ENCODE measurements around the gene PLVAP. TPM values are rescaled to one million over a fixed set of nuclear protein-coding genes. Genes with fewer than 3 reads are reported as not detected.

PLVAP gene
- total and polyA plus RNA-seq, 9 of the 15 experiments (the other 6 are each of a cell fraction or from before 2014, with no cell fraction given) = 0.09 to 0.84 (median 0.51) TPM; not detected in 4

- TF ChIP-seq L3MBTL2 (IDR thresholded peaks at IDR 0.05) (no peak), ZNF217 (CRISPR knock-in tag; IDR thresholded peaks at IDR 0.05) (no peak)
Measured at GRCh38 chr19:17326595-17326966, 50.6 kb downstream of the PLVAP start (continued).

DNA sequence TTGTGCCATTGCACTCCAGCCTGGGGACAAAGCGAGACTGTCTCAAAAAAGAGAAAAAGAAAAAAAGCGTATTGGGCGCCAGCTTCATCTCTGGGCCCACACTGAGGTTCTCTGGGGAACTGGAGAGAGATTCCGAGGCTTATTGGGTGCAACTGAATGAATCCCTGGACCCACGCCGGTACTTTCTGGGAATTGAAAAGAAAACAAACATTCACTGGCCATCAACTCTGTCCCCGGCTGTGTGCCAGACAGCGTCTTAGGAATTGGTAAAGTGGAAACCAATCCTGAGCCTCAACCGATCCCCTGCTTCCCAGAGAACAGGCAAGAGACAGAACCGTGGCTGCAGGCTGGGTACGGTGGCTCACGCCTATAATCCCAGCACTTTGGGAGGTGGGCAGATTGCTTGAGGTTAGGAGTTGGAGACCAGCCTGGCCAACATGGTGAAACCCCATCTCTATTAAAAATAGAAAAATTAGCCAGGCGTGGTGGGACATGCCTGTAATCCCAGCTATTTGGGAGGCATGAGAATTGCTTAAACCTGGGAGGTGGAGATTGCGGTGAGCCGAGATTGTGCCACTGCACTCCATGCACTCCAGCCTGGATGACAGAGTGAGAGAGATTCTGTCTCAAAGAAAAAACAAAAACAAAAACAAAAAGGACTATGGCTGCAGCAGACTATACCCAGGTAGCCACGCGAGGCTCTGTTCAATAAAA, 51.1 kb downstream of the PLVAP start:
- POLR2A ChIA-PET = interaction anchor here (0.6 to 6.9 kb wide), 4 partner anchors 8 to 63 kb away, joined by 3 to 41 read pairs (median 8); partner anchors contain the start of genes ANO8 and DDA1
- H3K4me3 ChIP-seq = no peak overlapping the region
- H4K20me1 ChIP-seq (replicated peaks; ENCODE audit: control insufficient read depth, insufficient read depth, low read length) = no peaks in the 10 kb centered on the region; the same call in 1 of the 2 replicates
- H3K27me3 ChIP-seq (ENCODE audit: control insufficient read depth in 2 of 2, insufficient read depth in 2 of 2, low read length in 2 of 2) = no peaks in the 10 kb centered on the region
- H2AFZ ChIP-seq (ENCODE audit: low read depth, low read length) = no peak overlapping the region
- peaks cover 4% of the 10 kb centered on the region for H3K9me1 ChIP-seq (ENCODE audit: control insufficient read depth, insufficient read depth, low read length)
- TF ChIP-seq BCLAF1 (IDR thresholded peaks at IDR 0.05; ENCODE audit: borderline replicate concordance in 1 of 2, control insufficient read depth in 1 of 2, low read depth in 2 of 2, low read length in 1 of 2) = no peak
- TF ChIP-seq, protein P1, sequence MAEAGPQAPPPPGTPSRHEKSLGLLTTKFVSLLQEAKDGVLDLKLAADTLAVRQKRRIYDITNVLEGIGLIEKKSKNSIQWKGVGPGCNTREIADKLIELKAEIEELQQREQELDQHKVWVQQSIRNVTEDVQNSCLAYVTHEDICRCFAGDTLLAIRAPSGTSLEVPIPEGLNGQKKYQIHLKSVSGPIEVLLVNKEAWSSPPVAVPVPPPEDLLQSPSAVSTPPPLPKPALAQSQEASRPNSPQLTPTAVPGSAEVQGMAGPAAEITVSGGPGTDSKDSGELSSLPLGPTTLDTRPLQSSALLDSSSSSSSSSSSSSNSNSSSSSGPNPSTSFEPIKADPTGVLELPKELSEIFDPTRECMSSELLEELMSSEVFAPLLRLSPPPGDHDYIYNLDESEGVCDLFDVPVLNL (CRISPR knock-in tag; IDR thresholded peaks at IDR 0.05; ENCODE audit: low read depth) = no peak
- H3K27ac ChIP-seq (ENCODE audit: extremely low read depth, low read depth, low read length) = no peak overlapping the region
- peaks cover 3 to 56% of the 10 kb centered on the region in 2 experiments; a peak in 4 of 5 replicates for H3K4me1 ChIP-seq (replicated peaks in 1 of 2; ENCODE audit: control insufficient read depth in 2 of 2, insufficient read depth in 2 of 2, low read length in 2 of 2)
- intact Hi-C loops (cut with micrococcal nuclease) = no loop called here
- no peaks in the 10 kb centered on the region for H3K9me3 ChIP-seq (replicated peaks; ENCODE audit: control insufficient read depth, insufficient read depth, low read depth, low read length)
- no peak overlapping the region for H3K9ac ChIP-seq (ENCODE audit: insufficient read depth in 1 of 2, low read depth in 2 of 2, low read length in 2 of 2)
- BruUV-seq (replicated peaks) = no TSS peak
- 74% methylated on average over 17 of the region's 17 CpGs for WGBS (ENCODE audit: insufficient coverage, low coverage, missing lambda C conversion rate)
- H3K36me3 ChIP-seq (ENCODE audit: control insufficient read depth, insufficient read depth, low read length) = peaks cover 21% of the 10 kb centered on the region
- in situ Hi-C loops (cut with MboI) = no loop called here
- DNase-seq (ENCODE audit: extremely low read depth in 1 of 4, low spot score in 3 of 4) = no peak
- CTCF ChIA-PET (ENCODE audit: low intra/inter-chr PET ratio) = no interaction called here
- no peaks in the 10 kb centered on the region for H3K79me2 ChIP-seq (ENCODE audit: control insufficient read depth, insufficient read depth, low read length)
- FAIRE-seq = no peak
- no peak for ATAC-seq
- H3K4me2 ChIP-seq (ENCODE audit: insufficient read depth, low read length) = no peak overlapping the region

Data from K562 (cell line).